Loucy (cell line): ENCODE results near the gene VPS35L.

Experiments
- H2AFZ ChIP-seq: fragments of 200-600 bp; sonication (generic); 2 replicates; pipeline ENCODE4 v1.6.0; 2016; ENCODE audit warnings: antibody characterized with exemption, mild to moderate bottlenecking, low read length, moderate library complexity
- H3F3A ChIP-seq: fragments of 200-600 bp; 2 replicates; pipeline ENCODE4 v1.6.0; 2016; ENCODE audit warnings: antibody characterized with exemption, low read depth, mild to moderate bottlenecking
- H3K27me3 ChIP-seq: fragments of 200-600 bp; sonication (generic); 2 replicates; pipeline ENCODE4 v1.6.1; 2014; ENCODE audit warnings: low read length, mild to moderate bottlenecking; ENCODE audit not compliant: insufficient read depth, poor library complexity, severe bottlenecking
- H3K36me3 ChIP-seq: fragments of 200-600 bp; sonication (generic); 2 replicates; pipeline ENCODE4 v1.6.1; 2016; ENCODE audit warnings: low read length; ENCODE audit not compliant: insufficient read depth
- H3K4me1 ChIP-seq: fragments of 200-600 bp; sonication (generic); 2 replicates; pipeline ENCODE4 v1.5.1; 2014; ENCODE audit warnings: low read length, mild to moderate bottlenecking; ENCODE audit not compliant: insufficient read depth, poor library complexity, severe bottlenecking
- H3K4me2 ChIP-seq: fragments of 200-600 bp; sonication (generic); 2 replicates; pipeline ENCODE4 v1.6.0; 2014; ENCODE audit warnings: antibody characterized with exemption, low read length, low read depth, mild to moderate bottlenecking; ENCODE audit not compliant: poor library complexity, severe bottlenecking
- H3K4me3 ChIP-seq: fragments of 200-600 bp; sonication (generic); 2 replicates; pipeline ENCODE4 v1.5.1; 2014; ENCODE audit warnings: low read length, mild to moderate bottlenecking, mixed read lengths; ENCODE audit not compliant: poor library complexity, severe bottlenecking
- H3K79me2 ChIP-seq: fragments of 200-600 bp; sonication (generic); 2 replicates; pipeline ENCODE4 v1.6.1; 2014; ENCODE audit warnings: low read length; ENCODE audit not compliant: insufficient read depth
- H3K9ac ChIP-seq: fragments of 200-600 bp; sonication (generic); 2 replicates; pipeline ENCODE4 v1.6.0; 2014; ENCODE audit warnings: mild to moderate bottlenecking, low read depth, low read length, moderate library complexity; ENCODE audit not compliant: poor library complexity, severe bottlenecking
- H3K9me2 ChIP-seq: fragments of 200-600 bp; sonication (generic); replicated peaks from 2 replicates; pipeline ENCODE4 v1.6.1; 2016; ENCODE audit warnings: low read depth, low read length, mixed read lengths
- H3K9me3 ChIP-seq: fragments of 200-600 bp; sonication (generic); 2 replicates; pipeline ENCODE4 v1.6.1; 2014; ENCODE audit warnings: mild to moderate bottlenecking, antibody characterized with exemption, low read length, low read depth; ENCODE audit not compliant: insufficient read depth
- H4K20me1 ChIP-seq: fragments of 200-600 bp; sonication (generic); 2 replicates; pipeline ENCODE4 v1.6.0; 2014; ENCODE audit warnings: antibody characterized with exemption, low read length, mild to moderate bottlenecking; ENCODE audit not compliant: insufficient read depth, poor library complexity, severe bottlenecking
- EZH2phosphoT487 ChIP-seq: fragments of 200-600 bp; IDR thresholded peaks from 2 replicates; pipeline ENCODE4 v1.6.1; 2018; ENCODE audit warnings: antibody characterized with exemption, mild to moderate bottlenecking, moderate library complexity, borderline replicate concordance
- TF ChIP-seq, protein P1 (sequence below): fragments of 200-600 bp; sonication (generic); conservative IDR thresholded peaks from 2 replicates; pipeline ENCODE4 v1.5.1; 2014; ENCODE audit warnings: mild to moderate bottlenecking, antibody characterized with exemption, low read length

VPS35L gene

GRCh38 chr16:19604911-19605310 is 49.4 kb downstream of the VPS35L start:
- no peaks in the 10 kb centered on the region for H3K27me3 ChIP-seq
- no peak overlapping the region for H3K4me2 ChIP-seq
- TF ChIP-seq EZH2phosphoT487 = no peak
- TF ChIP-seq, protein P1, sequence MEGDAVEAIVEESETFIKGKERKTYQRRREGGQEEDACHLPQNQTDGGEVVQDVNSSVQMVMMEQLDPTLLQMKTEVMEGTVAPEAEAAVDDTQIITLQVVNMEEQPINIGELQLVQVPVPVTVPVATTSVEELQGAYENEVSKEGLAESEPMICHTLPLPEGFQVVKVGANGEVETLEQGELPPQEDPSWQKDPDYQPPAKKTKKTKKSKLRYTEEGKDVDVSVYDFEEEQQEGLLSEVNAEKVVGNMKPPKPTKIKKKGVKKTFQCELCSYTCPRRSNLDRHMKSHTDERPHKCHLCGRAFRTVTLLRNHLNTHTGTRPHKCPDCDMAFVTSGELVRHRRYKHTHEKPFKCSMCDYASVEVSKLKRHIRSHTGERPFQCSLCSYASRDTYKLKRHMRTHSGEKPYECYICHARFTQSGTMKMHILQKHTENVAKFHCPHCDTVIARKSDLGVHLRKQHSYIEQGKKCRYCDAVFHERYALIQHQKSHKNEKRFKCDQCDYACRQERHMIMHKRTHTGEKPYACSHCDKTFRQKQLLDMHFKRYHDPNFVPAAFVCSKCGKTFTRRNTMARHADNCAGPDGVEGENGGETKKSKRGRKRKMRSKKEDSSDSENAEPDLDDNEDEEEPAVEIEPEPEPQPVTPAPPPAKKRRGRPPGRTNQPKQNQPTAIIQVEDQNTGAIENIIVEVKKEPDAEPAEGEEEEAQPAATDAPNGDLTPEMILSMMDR = no peak
- no peak overlapping the region for H3K9ac ChIP-seq
- no peak overlapping the region for H3K4me3 ChIP-seq
- H4K20me1 ChIP-seq = no peaks in the 10 kb centered on the region
- H3K79me2 ChIP-seq = no peaks in the 10 kb centered on the region
- no peaks in the 10 kb centered on the region for H3K9me3 ChIP-seq
- H3K36me3 ChIP-seq = peaks cover 7% of the 10 kb centered on the region; the same call in 1 of the 2 replicates
- no peaks in the 10 kb centered on the region for H3K4me1 ChIP-seq
- no peaks in the 10 kb centered on the region for H3F3A ChIP-seq
- H2AFZ ChIP-seq = no peak overlapping the region
- no peaks in the 10 kb centered on the region for H3K9me2 ChIP-seq

GRCh38 chr16:19605701-19606100 is 50.2 kb downstream of the VPS35L start:
- no peak overlapping the region for H3K4me2 ChIP-seq
- no peak overlapping the region for H3K9ac ChIP-seq
- no peaks in the 10 kb centered on the region for H3K9me2 ChIP-seq
- no peaks in the 10 kb centered on the region for H3K4me1 ChIP-seq
- H3K36me3 ChIP-seq = peaks cover 7% of the 10 kb centered on the region; the same call in 1 of the 2 replicates
- H3K4me3 ChIP-seq = no peak overlapping the region
- no peaks in the 10 kb centered on the region for H3F3A ChIP-seq
- H3K27me3 ChIP-seq = no peaks in the 10 kb centered on the region
- no peak overlapping the region for H2AFZ ChIP-seq
- TF ChIP-seq, protein P1 = no peak
- no peak for TF ChIP-seq EZH2phosphoT487
- no peaks in the 10 kb centered on the region for H4K20me1 ChIP-seq
- no peaks in the 10 kb centered on the region for H3K9me3 ChIP-seq
- no peaks in the 10 kb centered on the region for H3K79me2 ChIP-seq

DNA sequence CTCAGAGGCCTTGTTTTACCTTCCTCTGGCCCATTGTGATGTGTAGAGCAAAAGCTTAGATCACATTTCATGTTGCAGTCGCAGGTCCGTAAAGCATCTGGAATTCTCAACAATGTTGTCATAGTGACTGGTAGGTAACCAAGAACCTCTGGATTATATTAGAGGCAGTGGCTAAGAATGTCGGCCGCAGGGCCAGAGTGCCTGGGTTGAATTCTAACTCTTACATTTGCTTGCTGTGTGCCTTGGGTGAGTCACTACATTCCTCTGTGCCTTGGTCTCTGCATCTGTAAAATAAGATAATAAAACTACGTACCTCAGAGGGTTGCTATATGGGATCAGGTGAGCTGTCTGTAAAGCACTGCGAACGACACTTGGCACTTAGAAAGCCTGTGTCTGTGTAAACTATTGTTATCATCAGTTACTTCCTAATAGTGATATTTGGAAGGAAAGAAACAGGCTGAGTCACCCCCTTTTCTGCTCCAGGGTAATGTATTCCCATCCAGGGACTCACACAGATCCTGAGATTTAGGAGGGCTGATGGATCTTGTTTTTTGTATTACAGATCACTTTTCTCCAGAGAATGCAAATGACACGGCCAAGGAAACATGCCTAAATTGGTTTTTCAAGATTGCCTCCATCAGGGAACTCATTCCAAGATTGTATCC is 52.2 kb downstream of the VPS35L start:
- no peaks in the 10 kb centered on the region for H3K27me3 ChIP-seq
- no peaks in the 10 kb centered on the region for H4K20me1 ChIP-seq
- no peak overlapping the region for H3K4me3 ChIP-seq
- TF ChIP-seq, protein P1 = no peak
- TF ChIP-seq EZH2phosphoT487 = no peak
- H3K4me1 ChIP-seq = no peaks in the 10 kb centered on the region
- H3K36me3 ChIP-seq = no peaks in the 10 kb centered on the region
- H2AFZ ChIP-seq = no peak overlapping the region
- H3K79me2 ChIP-seq = no peaks in the 10 kb centered on the region
- no peaks in the 10 kb centered on the region for H3K9me2 ChIP-seq
- H3K9me3 ChIP-seq = no peaks in the 10 kb centered on the region
- no peaks in the 10 kb centered on the region for H3F3A ChIP-seq
- no peak overlapping the region for H3K4me2 ChIP-seq
- no peak overlapping the region for H3K9ac ChIP-seq
